Liver (tissue), 9 donors: ENCODE data around the gene ACOXL. TPM values are rescaled to one million over a fixed set of nuclear protein-coding genes. Genes with fewer than 3 reads are reported as not detected.

Experiments used
- DNase-seq: peaks from one replicate; pipeline ENCODE4 v3.0.0-alpha.2; 2017; ENCODE audit warnings: low spot score
- H3K27ac ChIP-seq, 2 donors: one replicate each; pipeline ENCODE4 v1.7.0; 2013; ENCODE audit warnings: inconsistent platforms in 2 of 2, low read length in 2 of 2, control low read depth in 1 of 2, low read depth in 1 of 2, mild to moderate bottlenecking in 1 of 2
- H3K27me3 ChIP-seq, 4 donors: one replicate each; pipeline versions ENCODE4 v1.6.1 to v1.7.0; 2013; ENCODE audit warnings: low read length in 3 of 4, inconsistent platforms in 1 of 4, mild to moderate bottlenecking in 1 of 4, moderate library complexity in 1 of 4; ENCODE audit not compliant: control insufficient read depth in 4 of 4, insufficient read depth in 4 of 4
- H3K36me3 ChIP-seq, 4 donors: one replicate each; pipeline versions ENCODE4 v1.6.1 to v1.7.0; 2013; ENCODE audit warnings: low read length in 3 of 4, mild to moderate bottlenecking in 3 of 4, low read depth in 1 of 4, moderate library complexity in 1 of 4; ENCODE audit not compliant: control insufficient read depth in 4 of 4, insufficient read depth in 3 of 4
- H3K4me1 ChIP-seq, 4 donors: one replicate each; pipeline versions ENCODE4 v1.6.1 to v1.7.0; 2013; ENCODE audit warnings: low read length in 3 of 4, mild to moderate bottlenecking in 3 of 4, moderate library complexity in 1 of 4; ENCODE audit not compliant: control insufficient read depth in 4 of 4, insufficient read depth in 4 of 4
- H3K4me3 ChIP-seq, 3 donors: one replicate each; pipeline versions ENCODE4 v1.6.1 to v1.7.0; 2013; ENCODE audit warnings: low read length in 3 of 3, control low read depth in 1 of 3, low read depth in 1 of 3, mild to moderate bottlenecking in 1 of 3
- H3K9ac ChIP-seq, 2 donors: one replicate each; pipeline ENCODE4 v1.7.0; 2013; ENCODE audit warnings: low read length in 2 of 2, mild to moderate bottlenecking in 2 of 2, moderate library complexity in 2 of 2, control low read depth in 1 of 2, low read depth in 1 of 2
- H3K9me3 ChIP-seq, 4 donors: one replicate each; pipeline versions ENCODE4 v1.6.1 to v1.7.0; 2013; ENCODE audit warnings: low read length in 3 of 4; ENCODE audit not compliant: control insufficient read depth in 4 of 4
- FOXA1 ChIP-seq: IDR thresholded peaks from 2 replicates; pipeline ENCODE4 v1.6.1; 2016; ENCODE audit warnings: antibody characterized with exemption
- FOXA2 ChIP-seq: IDR thresholded peaks from 2 replicates; pipeline ENCODE4 v1.6.1; 2016; ENCODE audit warnings: antibody characterized with exemption
- HNF4A ChIP-seq, 2 donors: conservative IDR thresholded peaks; 2 replicates each; pipeline ENCODE4 v1.6.1; 2016; ENCODE audit warnings: antibody characterized with exemption in 2 of 2, mild to moderate bottlenecking in 2 of 2
- HNF4G ChIP-seq: IDR thresholded peaks from 2 replicates; pipeline ENCODE4 v1.6.1; 2016; ENCODE audit warnings: antibody characterized with exemption
- JUND ChIP-seq, 2 donors: IDR thresholded peaks; 2 replicates each; pipeline ENCODE4 v1.6.1; 2016; ENCODE audit warnings: antibody characterized with exemption in 2 of 2
- NR2F2 ChIP-seq: IDR thresholded peaks from 2 replicates; pipeline ENCODE4 v1.6.1; 2016; ENCODE audit warnings: antibody characterized with exemption
- RAD21 ChIP-seq, 2 donors: IDR thresholded peaks; 2 replicates each; pipeline ENCODE4 v1.6.1; 2016; ENCODE audit warnings: antibody characterized with exemption in 2 of 2, mild to moderate bottlenecking in 2 of 2
- RXRA ChIP-seq, 2 donors: IDR thresholded peaks; 2 replicates each; pipeline ENCODE4 v1.6.1; 2017 to 2018; ENCODE audit warnings: antibody characterized with exemption in 2 of 2, mild to moderate bottlenecking in 1 of 2
- SP1 ChIP-seq: IDR thresholded peaks from 2 replicates; pipeline ENCODE4 v1.6.1; 2018; ENCODE audit warnings: antibody characterized with exemption, mild to moderate bottlenecking
- TAF1 ChIP-seq: conservative IDR thresholded peaks from 2 replicates; pipeline ENCODE4 v1.6.1; 2016; ENCODE audit warnings: antibody characterized with exemption, mild to moderate bottlenecking
- YY1 ChIP-seq: IDR thresholded peaks from 2 replicates; pipeline ENCODE4 v1.6.1; 2016; ENCODE audit warnings: antibody characterized with exemption, mild to moderate bottlenecking
- WGBS: extraction: QIAGEN DNeasy Blood & Tissue Kit; methylation state at CpG from one replicate; pipeline ENCODE4 v1.1.7; 2013; 5-methylcytosine and 5-hydroxymethylcytosine counted together
- polyA plus RNA-seq, 2 donors: library from polyadenylated mRNA; stranded (reverse) in 1 of 2; unstranded in 1 of 2; fragments of 200-250 nt in 1 of 2; fragments of >200 nt in 1 of 2; fragmentation: Nextera tagmentation in 1 of 2; extraction: Ambion mirVana in 1 of 2; gene quantifications; one replicate each; pipeline versions ENCODE4 v1.2.1 to v1.2.3, GENCODE V29; 2013 to 2015
- total RNA-seq, 2 donors: library from RNA; depleted of rRNA; stranded (reverse); fragments of >200 nt; gene quantifications; one replicate each; pipeline ENCODE4 v1.2.3, GENCODE V29; 2014
- TF ChIP-seq, protein P1 (sequence below): IDR thresholded peaks from 2 replicates; pipeline ENCODE4 v1.6.1; 2016; ENCODE audit warnings: antibody characterized with exemption
- TF ChIP-seq, protein P2 (sequence below): IDR thresholded peaks from 2 replicates; pipeline ENCODE4 v1.6.1; 2016; ENCODE audit warnings: antibody characterized with exemption
- TF ChIP-seq, protein P3 (sequence below): IDR thresholded peaks from 2 replicates; pipeline ENCODE4 v1.6.1; 2016; ENCODE audit warnings: antibody characterized with exemption, mild to moderate bottlenecking
- TF ChIP-seq, protein P4 (sequence below): IDR thresholded peaks from 2 replicates; pipeline ENCODE4 v1.6.1; 2016; ENCODE audit warnings: antibody characterized with exemption
- TF ChIP-seq, protein P5 (sequence below): fragments of 150-350 bp; IDR thresholded peaks from 2 replicates; pipeline ENCODE4 v1.5.1; 2017; ENCODE audit warnings: improper control_type of control experiment, low read depth, low read length; ENCODE audit not compliant: missing input control
- donor health status: healthy.
- donor health status: healthy.
- donor health status: healthy.
- donor health status: healthy.
- donor health status: healthy.

The ACOXL gene
- total and polyA plus RNA-seq, 4 donors: 0.07 TPM; not detected in 3

DNA sequence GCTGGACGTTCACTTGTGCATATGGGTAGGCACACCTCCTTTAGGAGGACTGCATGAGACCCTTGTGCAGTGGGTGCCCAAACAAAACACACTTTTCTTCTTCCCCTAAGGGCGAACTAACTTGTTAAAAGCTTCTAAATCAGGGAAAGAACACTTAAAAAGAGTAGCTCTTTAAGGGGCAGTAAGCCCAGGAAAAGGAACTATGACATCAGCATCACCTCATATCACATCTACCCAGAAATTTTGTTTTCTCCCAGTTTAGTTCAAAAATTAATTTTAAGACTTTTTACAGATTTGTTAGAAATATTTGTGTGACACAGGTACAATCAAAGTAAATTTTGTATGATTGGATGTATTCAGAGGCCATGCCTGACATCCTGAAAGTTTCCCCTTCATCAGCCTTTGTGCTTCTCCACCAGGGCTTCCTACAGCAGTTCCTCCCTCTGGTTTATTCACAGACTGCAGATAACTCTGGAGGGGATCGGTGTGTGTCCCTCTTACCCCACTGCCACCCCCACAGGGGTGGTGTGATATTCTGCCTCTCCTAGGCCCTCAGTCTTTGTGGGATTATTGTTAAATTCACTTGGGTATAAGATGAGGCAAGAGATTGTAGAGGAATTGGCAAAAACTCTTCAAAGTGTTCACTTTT is 416.0 kb downstream of the ACOXL start:
- Histone ChIP-seq H3K36me3 (peaks cover 3 to 47% (median 30%) of the 10 kb centered on the region in 4 donors), H3K27ac (no peak overlapping the region), H3K27me3 (no peaks in the 10 kb centered on the region), H3K9ac (no peak overlapping the region), H3K9me3 (no peaks in the 10 kb centered on the region), H3K4me1 (peaks cover 0 to 2% (median under 1%) of the 10 kb centered on the region in 4 donors), H3K4me3 (no peak overlapping the region)
- TF ChIP-seq, protein P1, sequence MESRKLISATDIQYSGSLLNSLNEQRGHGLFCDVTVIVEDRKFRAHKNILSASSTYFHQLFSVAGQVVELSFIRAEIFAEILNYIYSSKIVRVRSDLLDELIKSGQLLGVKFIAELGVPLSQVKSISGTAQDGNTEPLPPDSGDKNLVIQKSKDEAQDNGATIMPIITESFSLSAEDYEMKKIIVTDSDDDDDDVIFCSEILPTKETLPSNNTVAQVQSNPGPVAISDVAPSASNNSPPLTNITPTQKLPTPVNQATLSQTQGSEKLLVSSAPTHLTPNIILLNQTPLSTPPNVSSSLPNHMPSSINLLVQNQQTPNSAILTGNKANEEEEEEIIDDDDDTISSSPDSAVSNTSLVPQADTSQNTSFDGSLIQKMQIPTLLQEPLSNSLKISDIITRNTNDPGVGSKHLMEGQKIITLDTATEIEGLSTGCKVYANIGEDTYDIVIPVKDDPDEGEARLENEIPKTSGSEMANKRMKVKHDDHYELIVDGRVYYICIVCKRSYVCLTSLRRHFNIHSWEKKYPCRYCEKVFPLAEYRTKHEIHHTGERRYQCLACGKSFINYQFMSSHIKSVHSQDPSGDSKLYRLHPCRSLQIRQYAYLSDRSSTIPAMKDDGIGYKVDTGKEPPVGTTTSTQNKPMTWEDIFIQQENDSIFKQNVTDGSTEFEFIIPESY: no peak
- TF ChIP-seq, protein P2, sequence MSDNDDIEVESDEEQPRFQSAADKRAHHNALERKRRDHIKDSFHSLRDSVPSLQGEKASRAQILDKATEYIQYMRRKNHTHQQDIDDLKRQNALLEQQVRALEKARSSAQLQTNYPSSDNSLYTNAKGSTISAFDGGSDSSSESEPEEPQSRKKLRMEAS: no peak
- no peak for TF ChIP-seq JUND (IDR thresholded peaks at IDR 0.05)
- TF ChIP-seq FOXA1: no peak
- TF ChIP-seq HNF4G: no peak
- TF ChIP-seq NR2F2: no peak
- TF ChIP-seq TAF1: no peak
- TF ChIP-seq, protein P3, sequence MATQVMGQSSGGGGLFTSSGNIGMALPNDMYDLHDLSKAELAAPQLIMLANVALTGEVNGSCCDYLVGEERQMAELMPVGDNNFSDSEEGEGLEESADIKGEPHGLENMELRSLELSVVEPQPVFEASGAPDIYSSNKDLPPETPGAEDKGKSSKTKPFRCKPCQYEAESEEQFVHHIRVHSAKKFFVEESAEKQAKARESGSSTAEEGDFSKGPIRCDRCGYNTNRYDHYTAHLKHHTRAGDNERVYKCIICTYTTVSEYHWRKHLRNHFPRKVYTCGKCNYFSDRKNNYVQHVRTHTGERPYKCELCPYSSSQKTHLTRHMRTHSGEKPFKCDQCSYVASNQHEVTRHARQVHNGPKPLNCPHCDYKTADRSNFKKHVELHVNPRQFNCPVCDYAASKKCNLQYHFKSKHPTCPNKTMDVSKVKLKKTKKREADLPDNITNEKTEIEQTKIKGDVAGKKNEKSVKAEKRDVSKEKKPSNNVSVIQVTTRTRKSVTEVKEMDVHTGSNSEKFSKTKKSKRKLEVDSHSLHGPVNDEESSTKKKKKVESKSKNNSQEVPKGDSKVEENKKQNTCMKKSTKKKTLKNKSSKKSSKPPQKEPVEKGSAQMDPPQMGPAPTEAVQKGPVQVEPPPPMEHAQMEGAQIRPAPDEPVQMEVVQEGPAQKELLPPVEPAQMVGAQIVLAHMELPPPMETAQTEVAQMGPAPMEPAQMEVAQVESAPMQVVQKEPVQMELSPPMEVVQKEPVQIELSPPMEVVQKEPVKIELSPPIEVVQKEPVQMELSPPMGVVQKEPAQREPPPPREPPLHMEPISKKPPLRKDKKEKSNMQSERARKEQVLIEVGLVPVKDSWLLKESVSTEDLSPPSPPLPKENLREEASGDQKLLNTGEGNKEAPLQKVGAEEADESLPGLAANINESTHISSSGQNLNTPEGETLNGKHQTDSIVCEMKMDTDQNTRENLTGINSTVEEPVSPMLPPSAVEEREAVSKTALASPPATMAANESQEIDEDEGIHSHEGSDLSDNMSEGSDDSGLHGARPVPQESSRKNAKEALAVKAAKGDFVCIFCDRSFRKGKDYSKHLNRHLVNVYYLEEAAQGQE: no peak
- TF ChIP-seq, protein P4, sequence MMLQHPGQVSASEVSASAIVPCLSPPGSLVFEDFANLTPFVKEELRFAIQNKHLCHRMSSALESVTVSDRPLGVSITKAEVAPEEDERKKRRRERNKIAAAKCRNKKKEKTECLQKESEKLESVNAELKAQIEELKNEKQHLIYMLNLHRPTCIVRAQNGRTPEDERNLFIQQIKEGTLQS: no peak
- no peak for TF ChIP-seq HNF4A (conservative IDR thresholded peaks at IDR 0.05)
- TF ChIP-seq SP1: no peak
- no peak for TF ChIP-seq RAD21 (IDR thresholded peaks at IDR 0.05)
- no peak for TF ChIP-seq FOXA2
- TF ChIP-seq, protein P5, sequence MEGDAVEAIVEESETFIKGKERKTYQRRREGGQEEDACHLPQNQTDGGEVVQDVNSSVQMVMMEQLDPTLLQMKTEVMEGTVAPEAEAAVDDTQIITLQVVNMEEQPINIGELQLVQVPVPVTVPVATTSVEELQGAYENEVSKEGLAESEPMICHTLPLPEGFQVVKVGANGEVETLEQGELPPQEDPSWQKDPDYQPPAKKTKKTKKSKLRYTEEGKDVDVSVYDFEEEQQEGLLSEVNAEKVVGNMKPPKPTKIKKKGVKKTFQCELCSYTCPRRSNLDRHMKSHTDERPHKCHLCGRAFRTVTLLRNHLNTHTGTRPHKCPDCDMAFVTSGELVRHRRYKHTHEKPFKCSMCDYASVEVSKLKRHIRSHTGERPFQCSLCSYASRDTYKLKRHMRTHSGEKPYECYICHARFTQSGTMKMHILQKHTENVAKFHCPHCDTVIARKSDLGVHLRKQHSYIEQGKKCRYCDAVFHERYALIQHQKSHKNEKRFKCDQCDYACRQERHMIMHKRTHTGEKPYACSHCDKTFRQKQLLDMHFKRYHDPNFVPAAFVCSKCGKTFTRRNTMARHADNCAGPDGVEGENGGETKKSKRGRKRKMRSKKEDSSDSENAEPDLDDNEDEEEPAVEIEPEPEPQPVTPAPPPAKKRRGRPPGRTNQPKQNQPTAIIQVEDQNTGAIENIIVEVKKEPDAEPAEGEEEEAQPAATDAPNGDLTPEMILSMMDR: no peak
- no peak for TF ChIP-seq YY1
- no peak for DNase-seq
- WGBS: 92% methylated on average over 3 of the region's 3 CpGs

DNA sequence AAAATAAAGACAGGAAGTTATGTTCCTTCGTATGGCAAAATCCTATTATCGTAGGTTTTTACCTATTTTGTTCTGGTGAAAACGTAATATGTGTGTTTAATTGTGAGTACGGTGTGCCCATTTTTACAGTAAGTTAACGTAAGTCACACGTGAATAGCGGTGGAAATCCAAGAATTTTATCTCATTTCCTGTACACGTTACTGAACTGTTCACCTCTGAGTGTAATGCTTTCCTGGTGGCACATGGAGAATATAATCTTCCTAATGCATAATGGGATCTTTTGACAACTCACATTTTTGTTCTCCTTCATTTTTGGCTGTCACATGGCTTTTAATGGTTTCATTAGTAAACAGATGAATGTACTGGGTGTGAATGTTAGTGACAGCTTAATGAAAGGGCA is 416.6 kb downstream of the ACOXL start:
- TF ChIP-seq RXRA (IDR thresholded peaks at IDR 0.05): no peak
- peak; percentile 43 for TF ChIP-seq NR2F2
- no peak for TF ChIP-seq FOXA1
- DNase-seq: no peak
- H3K4me1 ChIP-seq: peaks cover 0 to 2% (median under 1%) of the 10 kb centered on the region in 4 donors
- H3K4me3 ChIP-seq: no peak overlapping the region
- peaks cover 3 to 47% (median 32%) of the 10 kb centered on the region in 4 donors for H3K36me3 ChIP-seq
- H3K9ac ChIP-seq: no peak overlapping the region
- H3K27ac ChIP-seq: no peak overlapping the region
- no peaks in the 10 kb centered on the region for H3K9me3 ChIP-seq
- no peaks in the 10 kb centered on the region for H3K27me3 ChIP-seq
- WGBS: 81% methylated on average over 8 of the region's 8 CpGs
